Renal cortex interstitium (tissue), 11 donors: Measurements from ENCODE around the gene NBPF12. TPM values are rescaled to one million over a fixed set of nuclear protein-coding genes. Genes with fewer than 3 reads are reported as not detected.
"Not testable (repeated sequence)": the region's sequence is repeated elsewhere in the genome, so short reads cannot be mapped to it uniquely, and the experiment has no call there.

Experiments used
- DNase-seq, 11 donors: peaks; one replicate each; pipeline ENCODE4 v3.0.0-alpha.2; 2013; ENCODE audit warnings: low read depth in 9 of 11, low spot score in 4 of 11; ENCODE audit errors: extremely low read depth in 1 of 11
- polyA plus RNA-seq, 3 donors: library from polyadenylated mRNA; unstranded; fragments of 120-200 nt; gene quantifications; one replicate each; pipeline ENCODE4 v1.2.1, GENCODE V29; 2013; ENCODE audit not compliant: insufficient read length in 3 of 3

Gene NBPF12
- polyA plus RNA-seq, 3 donors = 18.4 to 27.2 (median 24.5) TPM

DNA sequence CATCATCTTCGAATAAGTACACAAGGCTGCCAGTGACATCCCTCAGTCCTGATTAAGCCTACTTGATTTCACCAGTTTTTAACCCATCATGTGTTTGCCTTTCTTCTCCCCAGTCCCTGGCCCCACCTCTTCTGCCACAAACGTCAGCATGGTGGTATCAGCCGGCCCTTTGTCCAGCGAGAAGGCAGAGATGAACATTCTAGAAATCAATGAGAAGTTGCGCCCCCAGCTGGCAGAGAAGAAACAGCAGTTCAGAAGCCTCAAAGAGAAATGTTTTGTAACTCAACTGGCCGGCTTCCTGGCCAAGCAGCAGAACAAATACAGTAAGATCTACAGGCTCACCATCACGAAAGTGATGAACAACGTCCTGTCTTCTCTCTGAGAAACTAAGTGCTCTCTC, 28.2 kb downstream of the NBPF12 start:
- not testable (repeated sequence) for DNase-seq

DNA sequence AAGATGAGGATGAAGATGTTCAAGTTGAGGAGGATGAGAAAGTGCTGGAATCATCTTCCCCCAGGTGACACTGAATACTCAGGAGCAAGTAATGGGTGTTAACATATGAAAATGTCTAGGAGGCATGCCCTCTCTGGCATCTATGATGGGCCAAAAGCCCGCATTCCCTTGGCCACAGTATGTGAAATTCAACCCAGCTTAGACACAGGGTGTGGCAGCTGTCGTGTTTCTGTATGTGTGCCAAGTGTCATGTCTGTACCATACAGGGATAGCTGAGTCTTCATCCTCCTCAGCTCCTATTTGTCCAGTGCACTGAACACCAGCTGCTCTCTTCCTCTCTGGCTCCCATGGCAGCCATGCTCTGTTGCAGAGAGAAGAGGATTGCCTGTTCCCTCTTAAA, 32.5 kb downstream of the NBPF12 start:
- not testable (repeated sequence) for DNase-seq

DNA sequence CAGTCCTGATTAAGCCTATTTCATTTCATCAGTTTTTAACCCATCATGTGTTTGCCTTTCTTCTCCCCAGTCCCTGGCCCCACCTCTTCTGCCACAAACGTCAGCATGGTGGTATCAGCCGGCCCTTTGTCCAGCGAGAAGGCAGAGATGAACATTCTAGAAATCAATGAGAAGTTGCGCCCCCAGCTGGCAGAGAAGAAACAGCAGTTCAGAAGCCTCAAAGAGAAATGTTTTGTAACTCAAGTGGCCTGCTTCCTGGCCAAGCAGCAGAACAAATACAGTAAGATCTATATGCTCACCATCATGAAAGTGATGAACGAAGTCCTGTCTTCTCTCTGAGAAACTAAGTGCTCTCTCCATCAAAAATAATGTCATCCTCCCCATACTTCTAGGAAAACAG, 34.6 kb downstream of the NBPF12 start:
- DNase-seq = not testable (repeated sequence)

DNA sequence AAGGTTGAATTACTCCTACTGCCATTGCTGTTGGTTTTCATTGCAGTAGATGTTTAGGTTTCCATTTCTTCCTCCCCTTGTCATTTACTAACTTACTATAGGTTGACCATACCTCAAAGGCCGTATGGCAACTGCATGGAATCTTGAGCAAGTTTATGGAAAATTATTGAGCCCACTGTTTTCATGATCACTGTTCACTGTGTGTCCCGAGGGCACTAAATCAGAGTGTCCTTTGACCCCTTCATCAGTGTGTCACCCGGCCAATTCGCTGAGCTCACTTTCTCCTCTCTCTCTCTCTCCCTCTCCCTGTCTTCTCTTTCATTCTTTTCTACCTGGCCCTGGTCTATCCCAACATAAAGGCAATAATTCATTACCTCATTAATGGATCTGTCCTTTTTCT, 47.7 kb downstream of the NBPF12 start:
- not testable (repeated sequence) for DNase-seq

DNA sequence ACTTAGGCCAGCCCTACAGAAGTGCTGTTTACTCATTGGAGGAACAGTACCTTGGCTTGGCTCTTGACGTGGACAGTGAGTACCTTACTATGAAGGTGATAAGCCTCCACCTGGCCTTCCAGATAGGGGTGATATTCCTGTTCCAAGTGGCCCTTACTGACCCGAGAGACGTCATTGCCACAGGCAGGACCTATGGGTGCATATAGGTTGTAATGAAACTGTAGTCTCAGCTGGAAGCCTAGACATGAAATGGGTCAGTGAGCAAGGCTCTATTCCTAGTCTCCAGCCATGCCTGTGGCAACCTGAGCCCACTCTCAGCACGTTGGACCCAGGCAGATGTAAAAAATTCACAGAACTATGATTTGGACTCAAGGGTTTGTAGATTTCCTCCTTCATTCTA, 48.3 kb downstream of the NBPF12 start:
- not testable (repeated sequence) for DNase-seq

DNA sequence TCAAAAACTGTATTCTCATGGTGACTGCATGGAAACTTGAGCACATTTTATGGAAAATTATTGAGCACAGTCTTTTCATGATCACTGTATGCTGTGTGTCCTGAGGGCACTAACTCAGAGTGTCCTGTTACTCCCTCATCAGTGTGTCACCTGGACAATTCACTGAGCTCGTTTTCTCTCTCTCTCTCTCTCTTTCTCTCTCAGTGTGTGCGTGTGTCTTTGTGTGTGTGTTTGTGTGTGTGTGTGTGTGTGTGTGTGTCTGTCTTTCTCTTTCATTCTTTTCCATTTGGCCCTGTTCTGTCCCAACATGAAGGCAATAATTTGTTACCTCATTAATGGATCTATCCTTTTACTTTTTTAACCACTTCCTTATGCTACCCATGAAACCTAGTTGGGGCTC, 49.4 kb downstream of the NBPF12 start:
- not testable (repeated sequence) for DNase-seq

DNA sequence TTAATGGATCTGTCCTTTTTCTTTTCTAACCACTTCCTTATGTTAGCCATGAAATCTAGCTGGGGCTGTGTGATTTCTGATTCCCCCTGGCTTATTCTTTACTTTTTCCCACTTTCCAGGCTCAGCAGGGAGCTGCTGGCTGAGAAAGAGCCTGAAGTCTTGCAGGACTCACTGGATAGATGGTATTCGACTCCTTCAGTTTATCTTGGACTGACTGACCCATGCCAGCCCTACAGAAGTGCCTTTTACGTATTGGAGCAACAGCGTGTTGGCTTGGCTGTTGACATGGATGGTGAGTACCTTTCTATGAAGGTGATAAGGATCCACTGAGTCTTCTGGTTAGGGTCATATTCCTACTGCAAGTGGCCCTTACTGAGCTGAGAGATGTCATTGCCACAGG, 51.3 kb downstream of the NBPF12 start:
- not testable (repeated sequence) for DNase-seq

DNA sequence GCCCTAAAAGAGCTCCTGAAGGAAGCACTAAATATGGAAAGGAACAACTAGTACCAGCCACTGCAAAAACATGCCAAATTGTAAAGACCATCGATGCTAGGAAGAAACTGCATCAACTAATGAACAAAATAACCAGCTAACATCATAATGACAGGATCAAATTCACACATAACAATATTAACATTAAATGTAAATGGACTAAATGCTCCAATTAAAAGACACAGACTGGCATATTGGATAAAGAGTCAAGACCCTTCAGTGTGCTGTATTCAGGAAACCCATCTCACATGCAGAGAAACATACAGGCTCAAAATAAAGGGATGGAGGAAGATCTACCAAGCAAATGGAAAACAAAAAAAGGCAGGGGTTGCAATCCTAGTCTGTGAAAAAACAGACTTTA, 70.4 kb downstream of the NBPF12 start:
- not testable (repeated sequence) for DNase-seq

DNA sequence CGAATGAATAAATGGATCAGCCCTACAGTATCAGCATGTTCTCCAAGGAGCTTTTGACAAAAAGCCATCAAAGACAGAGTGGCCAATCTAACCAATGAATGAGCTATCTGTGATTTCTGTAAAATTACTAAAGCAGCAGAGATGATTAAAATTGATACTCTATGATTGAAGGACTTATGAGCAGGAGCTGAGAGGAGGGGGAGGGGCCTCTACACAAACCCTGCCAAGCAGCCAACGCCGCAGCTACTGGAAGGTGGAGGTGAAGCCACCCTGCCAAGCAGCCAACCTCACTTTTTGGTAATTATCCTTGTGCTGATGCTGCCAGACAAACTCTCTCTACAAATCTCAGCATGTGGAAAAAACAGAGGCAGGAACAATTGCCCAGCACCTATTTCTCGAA, 88.9 kb downstream of the NBPF12 start:
- DNase-seq = not testable (repeated sequence)

DNA sequence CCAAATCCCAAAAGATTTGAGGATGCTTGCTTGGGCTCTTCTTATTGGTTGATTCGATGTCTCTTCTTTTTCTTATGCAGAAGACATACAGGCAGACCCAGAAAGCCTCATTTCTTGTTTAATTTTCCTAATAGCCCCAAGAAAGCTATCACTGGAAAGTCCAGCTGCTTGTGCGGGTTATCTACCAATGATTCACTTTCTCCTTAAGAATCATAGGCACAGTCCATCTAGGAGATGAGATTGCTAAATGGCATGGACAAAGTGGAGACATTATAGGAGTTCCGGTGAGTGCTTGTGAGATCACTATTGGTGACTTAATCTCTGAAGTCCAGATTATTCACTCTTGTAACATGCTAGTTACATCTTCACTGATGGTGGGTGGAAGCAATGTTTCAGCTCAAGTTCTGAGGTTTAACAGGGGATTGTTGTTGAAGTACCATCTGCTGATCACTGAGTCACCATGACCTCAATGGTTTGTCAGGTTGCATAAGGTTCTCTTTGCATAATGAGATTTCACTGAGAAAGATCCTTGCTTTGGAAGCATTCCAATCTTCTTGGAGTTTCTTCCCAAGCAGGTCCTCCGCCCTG, 92.0 kb downstream of the NBPF12 start:
- not testable (repeated sequence) for DNase-seq

DNA sequence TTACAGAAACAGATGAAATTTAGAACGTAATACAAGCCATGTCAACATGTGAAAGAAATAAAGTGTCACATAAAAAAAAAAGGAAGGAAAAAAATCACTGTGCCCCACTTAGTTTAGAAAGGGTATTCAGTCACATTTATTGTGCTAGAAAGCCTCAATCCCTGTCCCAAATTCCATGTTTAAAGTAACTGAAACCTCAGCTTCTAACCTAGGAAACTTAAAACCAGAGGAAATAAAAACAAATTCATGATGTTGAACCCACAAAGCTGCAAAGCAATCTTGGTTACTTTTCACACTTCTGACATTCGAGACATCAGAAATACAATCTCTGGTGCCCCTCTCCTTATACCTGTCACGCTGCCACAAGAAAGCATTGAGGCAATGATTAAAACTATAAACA, 101.8 kb downstream of the NBPF12 start:
- peak in 4 of 11 donors; percentile 0 to 26 (median 10) for DNase-seq

DNA sequence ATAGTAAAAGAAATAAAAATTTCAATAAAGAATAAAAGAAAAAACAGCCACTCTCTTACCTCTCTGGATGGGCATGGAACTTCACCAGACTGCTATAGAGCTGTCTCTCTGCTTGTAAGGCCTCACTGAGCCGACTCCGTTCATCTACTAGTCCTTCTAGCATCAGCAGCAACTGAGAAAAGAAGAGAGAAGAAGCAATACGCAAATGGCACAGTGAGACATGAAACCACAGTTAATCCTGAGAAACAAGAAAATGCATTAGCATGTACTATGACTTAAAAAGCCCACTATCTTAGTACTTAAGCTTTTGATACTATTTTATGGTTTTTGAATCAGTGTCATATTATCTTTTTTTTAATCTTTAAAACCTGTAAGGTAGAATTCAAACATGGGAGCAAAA, 104.8 kb downstream of the NBPF12 start:
- DNase-seq = not testable (repeated sequence)

DNA sequence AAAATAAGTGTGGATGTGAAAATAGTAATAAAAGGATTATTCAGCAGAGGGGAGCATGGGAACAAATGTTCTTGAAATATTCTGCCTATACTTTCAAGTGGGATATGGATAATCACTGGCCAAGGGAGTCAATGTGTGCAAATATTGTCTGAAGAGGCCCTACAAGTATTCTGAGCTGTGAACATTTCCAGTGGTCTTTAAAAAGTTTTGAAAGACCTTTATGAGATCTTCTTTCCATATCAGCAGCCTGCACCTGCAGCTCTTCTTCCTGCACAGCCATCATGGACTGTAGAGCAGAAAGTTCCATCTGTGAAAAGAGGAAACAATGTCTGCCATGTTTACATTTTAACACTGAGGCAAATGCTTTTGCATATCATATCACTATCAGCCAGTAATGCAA, 106.4 kb downstream of the NBPF12 start:
- DNase-seq = not testable (repeated sequence)

Other genes starting within 250 kb of the NBPF12 start
- 10 to 100 TPM; 22.5 to 25.5 (median 24.4) TPM for gene PRKAB2, start 234.1 kb downstream of the NBPF12 start, polyA plus RNA-seq